ENCODE results near the gene FMC1.

- TF ChIP-seq EGR2 (tag by site-specific recombination; IDR thresholded peaks at IDR 0.05; ENCODE audit: low read depth) (no peak), ZNF76 (tag by site-specific recombination; IDR thresholded peaks at IDR 0.05; ENCODE audit: borderline replicate concordance, low read depth) (no peak), ZNF354C (tag by site-specific recombination; IDR thresholded peaks at IDR 0.05; ENCODE audit: borderline replicate concordance, low read depth) (no peak), KLF16 (tag by site-specific recombination; IDR thresholded peaks at IDR 0.05) (no peak), HOXA7 (CRISPR knock-in tag; IDR thresholded peaks at IDR 0.05; ENCODE audit: borderline replicate concordance) (no peak)
These were observed 13.6 kb downstream of the FMC1 start for GRCh38 chr7:139354729-139355128.
